Measurements from ENCODE around the gene ADAP1.
"Not testable (repeated sequence)": the region's sequence is repeated elsewhere in the genome, so short reads cannot be mapped to it uniquely, and the experiment has no call there.

The ADAP1 gene

DNA sequence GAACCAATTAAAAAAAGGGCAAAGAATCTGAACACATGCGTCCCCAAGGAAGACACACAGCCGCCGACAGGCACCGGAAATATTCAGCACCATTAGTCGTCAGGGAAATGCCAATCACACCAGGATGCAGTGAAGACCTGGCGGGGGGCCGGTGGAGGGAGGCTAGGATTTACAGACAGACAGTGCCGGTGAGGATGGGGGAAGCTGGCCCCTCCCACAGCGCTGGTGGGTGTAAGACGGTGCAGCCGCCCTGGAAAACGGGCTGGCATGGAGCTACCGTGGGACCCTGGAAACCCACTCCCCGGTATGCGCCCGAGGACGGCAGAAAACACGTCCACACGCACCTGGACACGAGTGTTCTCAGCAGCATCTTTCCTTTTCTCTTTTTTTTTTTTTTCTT is 4.8 kb upstream of the ADAP1 start:
- no peak for DNase-seq (ENCODE audit: low read depth in 3 of 3)

- DNase-seq (ENCODE audit: low read depth in 3 of 3), result no peak
Measured at GRCh38 chr7:958221-959200, 4.0 kb upstream of the ADAP1 start.

DNA sequence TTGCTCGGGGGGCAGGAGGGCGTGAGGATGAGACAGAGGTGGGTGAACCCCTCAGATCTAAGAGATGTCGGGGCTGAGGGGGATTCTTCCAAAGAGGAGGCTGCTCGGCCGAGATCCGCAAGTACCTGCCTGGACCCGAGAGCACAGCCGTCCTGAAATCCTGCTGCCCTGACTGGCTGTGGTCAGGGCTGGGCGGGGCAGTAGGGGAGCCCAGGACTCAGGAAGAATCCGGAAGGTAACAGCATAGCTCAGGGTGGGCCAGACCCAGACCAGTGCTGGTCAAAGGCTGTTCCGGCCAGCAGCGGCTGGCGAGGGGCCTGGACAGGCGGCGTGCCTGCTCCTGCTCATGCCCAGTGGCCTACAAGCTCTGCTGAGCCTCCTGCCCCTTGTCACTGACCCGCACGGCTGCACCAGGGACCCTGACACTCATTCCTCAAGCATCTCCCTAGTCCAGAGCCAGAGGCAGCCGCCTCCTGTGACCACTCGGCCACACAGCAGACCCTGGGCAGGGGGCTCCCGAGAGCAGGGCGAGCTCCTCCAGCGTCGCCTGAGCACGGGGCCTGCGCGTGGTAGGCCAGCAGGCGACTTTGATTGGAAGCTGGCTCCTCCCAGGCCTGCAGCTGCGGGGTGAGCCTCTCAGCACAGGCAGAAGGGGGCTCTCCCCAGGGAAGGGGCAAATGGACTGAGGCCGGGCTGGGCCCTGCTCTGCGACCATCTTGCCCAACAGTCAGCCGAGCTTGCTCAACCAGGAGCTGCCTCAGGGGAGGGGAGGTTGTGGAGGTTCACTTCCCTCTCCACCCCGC is 3.1 kb upstream of the ADAP1 start:
- no peak for DNase-seq (ENCODE audit: low read depth in 3 of 3)

DNA sequence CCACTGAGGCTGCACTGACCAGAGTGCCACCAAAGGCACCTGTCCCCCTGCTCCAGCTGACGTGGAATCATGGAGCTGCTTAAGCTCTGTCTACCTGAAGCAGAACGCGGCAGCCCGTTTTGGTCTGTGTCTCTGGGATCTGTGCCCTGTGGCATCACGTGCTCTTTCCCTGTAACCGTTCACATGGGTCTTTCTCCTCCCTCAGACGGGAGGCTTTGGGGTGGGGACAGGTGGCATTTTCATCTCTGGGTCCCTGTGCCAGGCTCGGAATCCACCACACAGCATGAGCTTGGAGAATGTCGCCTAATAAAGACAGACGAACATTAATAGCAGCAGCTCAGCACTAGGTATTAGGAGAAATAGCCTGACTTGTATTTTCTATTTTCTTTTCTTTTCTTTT is 1.6 kb upstream of the ADAP1 start:
- DNase-seq (ENCODE audit: low read depth in 3 of 3), result no peak

DNA sequence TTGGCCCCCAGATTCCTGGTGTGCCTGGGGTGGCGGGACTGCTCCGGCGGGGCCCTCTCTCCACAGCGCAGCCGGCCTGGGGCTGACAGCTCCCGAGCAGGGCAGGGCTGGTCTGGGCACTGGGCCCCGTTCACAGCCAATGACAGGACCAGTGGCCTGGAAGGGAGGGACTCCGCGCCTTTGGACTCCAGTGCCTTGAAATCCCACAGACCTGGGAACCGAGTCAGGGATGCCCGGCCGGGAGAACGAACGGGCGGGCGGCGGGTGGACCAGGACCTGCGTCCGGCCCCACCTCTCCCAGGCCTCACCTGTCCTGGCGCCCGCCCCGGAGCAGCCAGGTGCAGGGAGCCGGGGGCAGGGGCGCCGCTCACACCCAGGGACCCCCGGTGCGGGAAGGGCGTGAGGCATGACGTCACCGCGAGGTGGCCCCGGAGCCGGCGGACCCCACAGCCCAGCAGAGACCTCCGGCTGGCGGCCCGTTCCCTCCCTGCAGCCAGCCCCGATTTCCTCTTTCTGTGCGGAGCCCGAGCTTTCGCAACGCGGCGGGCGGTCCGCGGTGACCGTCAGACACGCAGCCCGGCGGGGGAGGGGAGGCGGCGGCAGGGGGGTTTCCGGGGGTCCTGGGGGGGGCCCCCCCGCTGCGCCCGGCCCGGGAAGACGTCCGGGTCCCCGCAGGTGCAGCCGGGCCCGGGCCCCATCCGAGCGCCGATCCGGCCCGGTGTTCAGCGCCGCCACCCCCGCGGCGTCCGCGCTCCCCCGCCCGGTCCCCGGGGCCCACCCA is 743 bp downstream of the ADAP1 start:
- DNase-seq (ENCODE audit: low read depth in 3 of 3), result no peak

DNA sequence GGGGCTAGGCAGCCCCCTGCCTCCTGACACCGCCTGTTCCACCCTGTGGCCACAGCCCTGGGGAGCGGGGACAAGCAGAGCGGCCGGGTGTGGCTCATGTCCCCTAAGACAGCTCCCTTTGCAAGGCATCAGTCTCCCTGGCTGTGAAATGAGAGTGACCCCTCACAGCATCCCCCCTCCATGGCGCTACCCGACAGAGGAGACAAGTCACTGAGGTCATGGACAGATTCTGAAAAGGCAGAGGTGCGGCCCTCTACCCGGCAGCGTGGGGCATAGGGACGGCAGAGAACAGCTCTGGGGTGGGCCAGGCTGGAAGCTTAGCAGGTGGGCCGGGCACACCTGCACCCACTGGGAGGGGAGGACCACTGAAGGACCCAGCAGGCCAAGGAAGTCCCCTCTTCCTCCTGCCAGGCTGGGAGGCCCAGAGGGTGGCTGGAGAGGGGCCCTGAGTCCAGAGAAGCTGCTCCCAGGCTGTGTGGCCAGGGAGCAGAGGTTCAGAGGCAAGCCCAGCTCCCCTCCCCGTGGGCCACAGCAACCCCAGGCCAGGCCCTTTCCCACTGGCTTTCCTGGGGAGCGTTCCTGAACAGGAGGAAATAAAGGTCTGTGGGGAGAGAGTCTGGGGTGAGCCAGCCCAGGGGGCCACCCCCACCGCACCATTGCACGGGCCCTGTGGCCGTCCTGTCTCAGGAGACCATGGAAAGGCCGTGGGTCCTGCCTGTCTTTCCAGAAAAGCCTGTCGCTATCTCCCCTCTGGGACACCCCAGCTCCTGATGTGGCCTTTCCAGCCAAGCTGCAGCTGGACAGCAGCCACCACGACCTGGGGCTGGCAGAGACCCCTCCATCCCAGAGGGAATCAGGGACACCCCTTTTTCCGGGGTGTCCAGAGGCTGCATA is 1.7 kb downstream of the ADAP1 start:
- no peak for DNase-seq (ENCODE audit: low read depth in 3 of 3)

DNA sequence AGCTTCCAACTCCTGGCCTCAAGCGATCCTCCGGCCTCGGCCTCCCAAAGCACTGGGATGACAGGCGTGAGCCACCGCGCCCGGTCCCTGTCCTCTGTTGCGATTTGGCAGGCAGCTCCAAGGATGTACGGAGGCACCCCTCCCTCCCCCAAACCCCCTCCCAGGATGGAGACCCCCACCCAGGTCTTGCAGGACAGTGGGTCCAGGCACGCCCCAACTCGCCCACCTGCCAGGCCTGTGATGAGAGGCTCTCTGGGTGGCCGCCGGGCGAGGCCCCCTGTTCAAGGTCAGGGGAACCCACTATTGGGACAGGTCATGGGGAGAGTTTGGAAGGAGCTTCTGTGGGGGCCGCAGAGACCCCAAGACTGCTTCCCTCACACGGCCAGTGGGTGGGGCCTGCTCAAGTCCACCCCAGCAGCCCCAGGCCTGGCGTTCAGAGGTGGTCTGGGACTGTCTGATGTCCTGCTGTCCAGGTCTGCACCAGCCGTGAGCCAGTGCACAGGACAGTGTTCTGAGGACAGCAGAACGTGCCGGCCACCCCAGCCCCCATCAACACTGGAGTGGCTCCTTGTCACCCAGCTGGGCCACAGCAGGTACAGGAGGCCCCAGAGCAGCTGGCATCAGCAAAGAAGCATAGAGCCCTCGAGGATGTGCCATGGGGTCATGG is 2.5 kb downstream of the ADAP1 start:
- no peak for DNase-seq (ENCODE audit: low read depth in 3 of 3)

DNA sequence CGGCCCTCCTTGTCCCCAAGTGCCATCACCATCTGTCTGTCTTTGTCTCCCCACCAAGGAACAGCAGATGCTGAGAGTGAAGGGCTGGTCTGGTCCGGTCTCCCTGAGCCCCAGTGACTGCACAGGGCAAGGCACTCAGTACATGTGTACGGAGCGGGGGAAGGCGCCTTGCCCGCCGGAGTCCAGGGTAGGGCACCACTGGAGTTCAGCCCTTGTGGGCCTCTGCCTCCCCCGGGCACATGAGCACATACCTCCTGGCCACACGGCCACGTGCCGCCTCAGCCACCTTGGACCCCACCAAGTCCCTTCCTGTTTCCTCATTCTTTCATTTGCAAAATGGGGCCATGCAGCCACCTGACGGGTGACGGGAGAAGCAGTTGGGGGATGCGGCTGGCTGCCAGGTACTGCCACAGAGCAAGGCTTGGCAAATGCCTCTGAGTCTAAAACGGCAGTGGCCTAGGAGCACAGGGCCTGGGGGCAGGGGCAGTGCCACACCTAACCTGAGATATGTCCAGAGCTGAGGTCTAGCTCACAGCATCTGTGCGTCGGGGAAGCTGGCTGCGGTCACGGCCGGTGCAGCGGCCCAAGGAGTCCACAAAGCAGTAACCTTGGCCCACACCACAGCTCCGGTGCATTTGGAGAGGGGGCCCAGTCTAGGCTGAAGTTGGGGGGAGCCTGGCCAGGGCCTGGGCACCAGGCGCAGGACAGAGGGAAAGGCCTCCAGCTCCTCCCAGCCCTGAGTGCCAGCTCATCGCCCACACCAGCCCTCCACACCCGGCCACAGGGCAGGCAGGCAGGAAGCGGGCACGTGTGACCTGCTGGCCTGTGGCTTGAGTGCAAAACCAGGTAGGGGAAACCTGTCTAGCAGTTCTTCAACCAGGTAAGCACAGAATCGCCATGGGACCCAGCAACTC is 5.2 kb downstream of the ADAP1 start:
- no peak for DNase-seq (ENCODE audit: low read depth in 3 of 3)

DNA sequence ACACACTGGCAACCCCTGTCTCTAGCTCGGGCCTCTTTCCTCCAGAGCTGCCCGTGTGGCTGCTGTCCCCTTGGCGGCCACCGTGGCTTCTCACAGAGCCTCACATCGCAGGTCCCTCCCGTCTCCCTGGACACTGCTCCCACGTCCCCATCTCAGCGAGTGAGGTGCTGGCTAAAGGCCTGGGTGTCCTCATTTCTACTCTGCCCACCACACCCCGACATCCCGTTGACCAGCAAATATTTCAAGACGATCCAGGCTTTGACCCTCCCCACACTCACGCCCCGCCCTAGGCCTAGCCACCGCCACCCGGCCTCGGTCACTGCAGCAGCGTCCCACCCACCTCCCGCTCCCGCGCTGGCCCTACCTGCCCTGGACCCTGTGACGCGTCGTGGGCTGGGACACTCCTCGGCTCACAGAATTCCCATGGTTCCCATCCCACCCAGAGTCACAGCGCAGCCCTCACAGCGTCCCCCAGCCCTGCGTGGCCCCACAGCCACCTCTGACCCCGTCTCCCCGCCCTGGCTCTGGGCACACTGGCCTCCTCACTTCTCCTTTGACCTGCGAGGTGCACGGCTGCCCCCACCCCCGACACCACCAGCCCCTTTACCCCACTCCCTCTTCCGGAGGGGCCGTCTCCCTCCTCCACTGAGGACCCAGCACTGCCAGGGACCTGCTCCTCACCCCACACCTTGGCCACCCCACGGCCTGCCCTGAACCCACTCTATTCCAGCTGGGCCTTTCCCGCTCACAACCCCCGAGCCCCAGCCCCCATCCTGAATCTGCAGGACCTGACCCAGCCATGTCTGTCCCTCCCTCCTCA is 6.9 kb downstream of the ADAP1 start:
- DNase-seq (ENCODE audit: low read depth in 3 of 3), result no peak

DNA sequence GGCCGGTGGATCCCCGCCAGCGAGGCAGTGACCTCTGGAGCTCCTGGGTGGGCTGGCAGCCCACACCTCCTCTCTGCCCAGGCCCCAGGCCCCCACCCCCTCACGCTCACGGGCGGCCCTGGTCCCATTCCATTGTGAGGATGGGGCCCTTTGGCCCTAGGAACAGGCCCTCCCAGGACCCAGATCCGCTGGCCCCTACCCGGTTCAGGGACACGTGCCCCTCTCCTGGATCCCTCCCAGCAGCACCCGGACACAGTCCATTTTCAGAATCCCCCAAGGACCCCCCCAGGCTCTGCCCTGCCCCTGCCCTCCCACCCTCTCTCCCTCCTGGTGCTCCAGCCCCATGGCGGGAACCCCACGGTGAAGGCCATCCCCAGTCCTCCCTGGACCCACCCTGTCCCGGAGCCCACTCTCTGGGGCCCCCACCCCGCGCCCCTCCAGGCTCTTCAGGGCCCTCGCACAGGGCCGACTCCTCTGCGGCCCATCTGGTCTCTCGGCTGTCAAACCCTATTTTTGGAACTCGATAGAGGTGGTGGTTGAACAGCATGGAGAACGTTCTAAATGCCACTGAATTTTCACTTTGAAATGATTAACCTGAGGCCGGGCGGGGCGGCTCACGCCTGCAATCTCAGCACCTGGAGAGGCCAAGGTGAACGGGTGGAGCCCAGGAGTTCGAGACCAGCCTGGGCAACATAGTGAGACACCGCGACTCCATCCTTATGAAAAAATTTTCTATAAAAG is 8.1 kb downstream of the ADAP1 start:
- DNase-seq (ENCODE audit: low read depth in 3 of 3), result no peak

- no peak for DNase-seq (ENCODE audit: low read depth in 3 of 3)
Measured at GRCh38 chr7:945556-946255, 8.8 kb downstream of the ADAP1 start.

- DNase-seq (ENCODE audit: low read depth in 3 of 3), result no peak
Measured at GRCh38 chr7:945147-945555, 9.3 kb downstream of the ADAP1 start.

DNA sequence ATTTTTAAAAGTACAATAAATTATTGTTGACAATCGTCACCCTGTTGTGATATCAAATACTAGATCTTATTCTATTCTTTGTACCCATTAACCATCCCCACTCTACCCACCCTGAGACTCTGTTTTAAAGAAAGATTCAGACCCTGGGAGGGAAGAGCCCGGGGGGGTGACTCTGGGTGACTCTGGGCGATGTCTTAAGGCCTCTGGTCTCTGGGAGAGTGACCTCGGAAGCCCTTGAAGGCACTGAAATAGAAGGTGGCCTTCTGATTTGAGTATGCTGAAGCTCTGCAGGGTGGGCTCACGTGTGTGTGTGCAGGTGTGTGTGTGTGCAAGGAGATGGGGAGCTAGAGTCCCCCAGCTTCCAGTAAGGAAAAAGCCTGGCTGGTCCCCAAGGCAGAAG is 9.7 kb downstream of the ADAP1 start:
- no peak for DNase-seq (ENCODE audit: low read depth in 3 of 3)

DNA sequence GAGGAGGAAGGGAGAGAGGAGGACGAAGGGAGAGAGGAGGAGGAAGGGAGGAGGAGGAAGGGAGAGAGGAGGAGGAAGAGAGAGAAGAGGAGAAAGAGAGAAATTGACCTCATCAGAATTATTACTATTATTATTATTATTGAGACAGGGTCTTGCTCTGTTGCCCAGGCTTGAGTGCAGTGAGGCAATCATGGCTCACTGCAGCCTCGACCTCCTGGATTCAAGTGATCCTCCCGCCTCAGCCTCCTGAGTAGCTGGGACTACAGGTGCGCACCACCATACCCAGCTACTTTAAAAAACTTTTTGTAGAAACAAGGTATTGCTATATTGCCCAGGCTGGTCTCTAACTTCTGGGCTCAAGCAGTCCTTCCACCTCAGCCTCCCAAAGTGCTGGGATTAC is 10.7 kb downstream of the ADAP1 start:
- not testable (repeated sequence) for DNase-seq (ENCODE audit: low read depth in 3 of 3)

DNA sequence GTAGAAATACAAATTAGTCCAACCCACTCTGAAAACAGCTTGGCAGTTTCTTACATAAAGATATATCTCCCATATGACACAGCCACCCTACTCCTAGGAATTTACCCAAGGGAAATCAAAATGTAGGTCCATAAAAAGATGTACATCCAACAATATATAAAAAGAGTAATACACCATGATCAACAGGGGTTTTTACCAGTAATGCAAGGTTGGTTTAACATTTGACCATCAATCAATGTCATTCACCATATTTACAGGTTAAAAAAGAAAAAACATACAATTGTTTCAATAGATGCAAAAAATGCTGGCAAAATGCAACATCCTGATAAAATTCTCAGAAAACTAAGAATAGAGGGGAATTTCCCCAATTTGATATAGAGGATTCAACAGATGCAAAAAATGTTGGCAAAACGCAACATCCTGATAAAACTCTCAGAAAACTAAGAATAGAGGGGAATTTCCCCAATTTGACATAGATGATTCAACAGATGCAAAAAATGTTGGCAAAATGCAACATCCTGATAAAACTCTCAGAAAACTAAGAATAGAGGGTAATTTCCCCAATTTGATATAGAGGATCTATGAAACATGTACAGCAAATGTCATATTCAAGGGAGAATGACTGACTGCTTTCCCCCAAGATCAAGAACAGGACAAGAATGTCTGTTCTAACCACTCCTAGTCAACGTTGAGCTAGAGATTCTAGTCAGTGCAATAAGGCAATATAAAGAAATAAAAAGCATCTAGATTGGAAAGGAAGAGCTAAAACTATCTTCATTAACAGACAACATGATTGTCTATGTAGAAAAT is 13.7 kb downstream of the ADAP1 start:
- no peak for DNase-seq (ENCODE audit: low read depth in 3 of 3)

DNA sequence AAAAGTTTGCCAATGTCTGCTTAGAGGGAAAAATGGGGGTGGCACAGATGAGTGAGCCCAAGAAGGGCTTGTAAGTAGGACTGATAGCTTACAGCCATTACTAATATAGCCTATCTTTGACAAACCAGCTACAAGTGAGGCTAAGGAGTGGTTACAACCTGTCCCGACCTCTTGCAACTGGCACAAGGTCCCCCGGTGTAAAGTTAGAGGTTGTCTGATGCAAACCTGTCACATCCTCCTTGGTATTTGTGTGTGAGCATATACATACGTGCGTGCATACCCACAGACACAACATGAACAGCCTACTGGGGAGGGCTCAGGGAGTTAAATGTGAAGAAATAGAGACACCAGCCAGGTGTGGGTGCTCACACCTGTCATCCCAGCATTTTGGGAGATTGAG is 14.6 kb downstream of the ADAP1 start:
- DNase-seq (ENCODE audit: low read depth in 3 of 3), result no peak

Measured in stimulated activated CD4-positive, alpha-beta T cell treated with anti-CD3 and anti-CD28 coated beads, TNF-alpha, amount 100 ng/mL, for 4 hours (primary cell).